Cerebellar cortex (tissue), 1 donor: ENCODE results near the gene SMCHD1.

ENCODE experiments used
- DNase-seq: peaks from one replicate; pipeline ENCODE4 v3.0.0-alpha.2; 2015; ENCODE audit warnings: low spot score

SMCHD1 gene

GRCh38 chr18:2655178-2655953 lies at the start of gene SMCHD1:
SMCHD1 (plus strand) TSS chr18:2655726; CDS start chr18:2656076, 350 bp downstream.
- DNase-seq = peak; percentile 78

- no peak for DNase-seq
Observed at GRCh38 chr18:2606335-2606734, 49.2 kb upstream of the SMCHD1 start.

GRCh38 chr18:2609604-2610003 lies 45.9 kb upstream of the SMCHD1 start:
- no peak for DNase-seq

GRCh38 chr18:2610549-2610948 lies 45.0 kb upstream of the SMCHD1 start:
- no peak for DNase-seq

- DNase-seq = no peak
Observed at GRCh38 chr18:2612996-2613395, 42.5 kb upstream of the SMCHD1 start.

GRCh38 chr18:2617401-2617998 lies 38.0 kb upstream of the SMCHD1 start:
- no peak for DNase-seq

DNA sequence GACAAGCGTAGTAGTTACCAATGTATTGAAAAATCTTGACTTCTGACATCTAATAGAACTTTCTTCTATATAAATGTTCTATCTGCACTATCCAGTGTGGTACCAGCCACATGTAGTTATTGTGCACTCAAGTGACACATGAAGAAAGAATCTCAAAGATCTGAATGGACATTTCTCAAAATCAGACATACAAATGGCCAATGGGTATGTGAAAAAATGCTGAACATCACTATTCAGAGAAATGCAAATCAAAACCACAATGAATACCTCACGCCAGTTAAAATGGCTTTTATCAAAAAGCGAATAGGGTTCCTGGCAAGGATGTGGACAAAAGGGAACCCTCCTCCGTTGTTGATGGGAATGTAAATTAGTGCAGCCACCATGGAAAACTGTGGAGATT lies 37.5 kb upstream of the SMCHD1 start:
- no peak for DNase-seq

DNA sequence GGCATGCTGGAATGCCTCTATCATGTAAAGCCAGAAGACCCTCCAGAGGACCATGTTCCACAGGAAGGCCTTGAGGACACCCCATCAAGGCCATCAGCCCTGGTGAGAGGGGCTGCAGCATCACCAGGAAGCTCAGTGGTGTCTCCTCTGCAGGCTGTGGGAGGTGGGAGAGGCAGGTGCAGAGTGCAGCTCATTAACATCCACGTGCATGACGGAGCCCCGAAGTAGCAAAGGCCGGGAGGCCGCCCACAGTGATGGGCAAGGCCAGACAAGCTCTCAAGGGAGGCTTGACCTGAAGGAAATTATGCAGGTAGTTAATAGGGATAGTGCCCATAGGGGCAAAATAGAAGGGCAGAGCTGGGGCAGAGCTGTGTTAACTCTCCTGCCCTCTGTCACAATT lies 30.3 kb upstream of the SMCHD1 start:
- no peak for DNase-seq

DNA sequence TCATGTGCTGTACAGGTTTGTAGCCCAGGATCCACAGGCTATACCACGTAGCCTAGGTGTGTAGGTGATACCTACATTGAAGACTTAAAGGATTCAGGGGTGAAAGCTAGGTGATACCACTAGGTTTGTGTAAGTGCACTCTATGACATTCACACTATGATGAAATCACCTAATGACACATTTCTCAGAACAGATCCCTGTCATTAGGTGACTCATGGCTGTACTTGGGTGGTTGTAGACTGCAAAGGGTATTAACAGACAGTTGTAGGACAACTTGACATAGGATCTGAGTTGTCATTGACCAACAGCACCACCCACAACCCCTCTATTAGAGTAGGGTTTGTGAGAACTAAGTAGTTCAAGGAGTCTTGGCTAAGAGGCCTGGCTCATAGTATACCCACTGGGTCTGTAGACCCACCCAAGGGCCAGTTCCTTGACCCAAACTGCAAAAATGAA lies 27.7 kb upstream of the SMCHD1 start:
- DNase-seq = no peak

DNA sequence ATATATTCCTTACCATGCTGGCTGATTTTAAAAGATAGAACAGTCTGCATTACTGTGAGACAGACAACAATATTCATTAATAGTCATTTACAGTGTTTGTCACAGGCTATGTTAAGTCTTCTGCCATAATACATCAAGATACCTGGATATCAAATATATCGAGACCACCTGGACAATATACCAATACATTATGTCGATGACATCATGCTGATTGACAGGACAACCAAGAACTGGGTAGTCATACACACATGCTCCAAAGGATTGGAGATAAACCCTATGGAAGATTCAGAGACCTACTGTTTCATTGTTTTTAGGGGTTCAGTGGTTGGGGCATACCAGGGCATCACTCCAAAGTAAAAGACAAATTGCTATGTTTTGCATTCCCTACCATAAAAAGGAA lies 26.5 kb upstream of the SMCHD1 start:
- no peak for DNase-seq

DNA sequence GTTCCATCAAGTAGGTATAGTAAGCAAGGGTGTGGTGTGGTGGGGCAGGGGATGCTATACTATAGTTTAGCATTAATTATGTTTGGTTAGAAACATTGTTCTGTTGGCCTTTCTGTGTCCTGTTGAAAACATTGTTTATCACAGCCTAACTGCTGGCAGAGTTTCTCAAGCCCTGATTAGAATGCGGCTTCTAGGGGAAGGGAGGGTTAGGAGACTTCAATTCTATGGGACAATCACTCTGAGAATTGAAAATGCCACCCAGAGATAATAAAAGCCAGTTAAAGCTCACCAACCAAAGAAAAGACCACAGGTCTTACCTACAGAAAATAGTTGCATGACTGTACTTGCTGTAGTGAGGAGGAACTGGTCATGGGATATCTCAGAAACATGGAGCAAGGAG lies 19.9 kb upstream of the SMCHD1 start:
- DNase-seq = no peak

DNA sequence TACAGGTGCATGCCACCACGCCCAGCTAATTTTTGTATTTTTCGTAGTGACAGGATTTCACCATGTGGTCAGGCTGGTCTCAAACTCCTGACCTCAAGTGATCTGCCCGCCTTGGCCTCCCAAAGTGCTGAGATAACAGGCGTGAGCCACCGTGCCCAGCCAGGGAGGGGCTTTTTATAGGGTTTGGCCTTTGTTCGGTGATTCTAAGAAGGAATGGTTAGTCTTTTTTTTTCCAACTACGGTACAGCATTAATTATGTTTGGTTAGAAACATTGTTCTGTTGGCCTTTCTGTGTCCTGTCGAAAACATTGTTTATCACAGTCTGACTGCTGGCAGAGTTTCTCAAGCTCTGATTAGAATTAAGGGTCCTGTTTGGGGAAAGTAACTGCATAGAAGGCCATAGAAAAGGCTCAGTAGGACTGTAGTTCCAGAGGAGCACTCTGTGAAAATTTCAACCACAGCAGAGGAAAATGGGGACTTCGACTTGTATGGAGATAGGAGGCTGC lies 19.3 kb upstream of the SMCHD1 start:
- no peak for DNase-seq

GRCh38 chr18:2641638-2642037 lies 13.9 kb upstream of the SMCHD1 start:
- DNase-seq = no peak

GRCh38 chr18:2642771-2643170 lies 12.8 kb upstream of the SMCHD1 start:
- no peak for DNase-seq

DNA sequence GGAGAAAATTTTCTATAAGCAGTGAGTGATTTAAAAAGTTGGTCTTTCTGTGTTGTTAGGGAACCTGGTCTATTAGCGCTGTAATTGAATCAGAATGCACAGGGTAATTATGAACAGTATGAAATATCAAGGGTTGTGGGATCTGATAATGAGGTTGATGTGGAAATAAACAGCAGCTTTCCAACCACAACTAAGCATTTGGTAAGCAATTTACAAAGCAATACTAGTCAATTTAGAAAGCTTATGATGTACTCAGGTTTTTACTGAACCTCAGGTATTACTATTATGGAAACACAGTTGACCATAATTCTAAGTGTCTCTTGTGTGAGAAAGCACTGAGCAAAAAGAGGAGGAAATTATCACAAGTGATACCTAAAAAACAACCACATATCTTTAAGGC lies 11.0 kb upstream of the SMCHD1 start:
- no peak for DNase-seq

DNA sequence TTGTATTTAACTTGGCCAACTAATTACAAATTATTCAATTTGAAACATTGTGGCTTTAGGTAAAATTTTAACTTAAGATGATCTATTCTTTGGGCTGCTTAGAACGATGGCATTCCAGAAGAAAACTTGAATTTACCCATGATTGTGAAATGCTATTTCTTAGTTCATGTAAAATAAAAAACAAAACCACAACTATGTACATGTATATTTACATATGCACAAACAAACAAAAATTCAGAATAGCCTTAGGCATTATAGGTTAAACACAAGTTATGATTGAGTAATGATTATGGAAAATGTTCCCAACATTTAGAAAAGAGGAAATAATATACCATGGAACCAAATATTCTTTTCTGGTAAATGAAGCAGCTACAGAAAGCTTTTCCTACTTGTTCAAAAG lies 3.5 kb upstream of the SMCHD1 start:
- no peak for DNase-seq

GRCh38 chr18:2653467-2653866 lies 2.1 kb upstream of the SMCHD1 start:
- no peak for DNase-seq

GRCh38 chr18:2654169-2654927 lies 1.2 kb upstream of the SMCHD1 start:
- peak; percentile 29 for DNase-seq

- DNase-seq = no peak
Observed at GRCh38 chr18:2654928-2655177, 673 bp upstream of the SMCHD1 start.

DNA sequence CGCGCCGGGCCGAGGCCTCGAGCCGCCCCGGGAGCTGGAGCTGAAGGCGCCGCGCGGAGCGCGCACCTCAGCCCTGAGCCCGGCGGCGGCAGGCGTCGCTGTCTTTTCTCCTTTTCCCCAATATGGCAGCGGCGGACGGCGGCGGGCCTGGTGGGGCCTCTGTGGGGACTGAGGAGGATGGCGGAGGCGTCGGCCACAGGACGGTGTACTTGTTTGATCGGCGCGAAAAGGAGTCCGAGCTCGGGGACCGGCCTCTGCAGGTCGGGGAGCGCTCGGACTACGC lies 369 bp downstream of the SMCHD1 start:
- DNase-seq = no peak

DNA sequence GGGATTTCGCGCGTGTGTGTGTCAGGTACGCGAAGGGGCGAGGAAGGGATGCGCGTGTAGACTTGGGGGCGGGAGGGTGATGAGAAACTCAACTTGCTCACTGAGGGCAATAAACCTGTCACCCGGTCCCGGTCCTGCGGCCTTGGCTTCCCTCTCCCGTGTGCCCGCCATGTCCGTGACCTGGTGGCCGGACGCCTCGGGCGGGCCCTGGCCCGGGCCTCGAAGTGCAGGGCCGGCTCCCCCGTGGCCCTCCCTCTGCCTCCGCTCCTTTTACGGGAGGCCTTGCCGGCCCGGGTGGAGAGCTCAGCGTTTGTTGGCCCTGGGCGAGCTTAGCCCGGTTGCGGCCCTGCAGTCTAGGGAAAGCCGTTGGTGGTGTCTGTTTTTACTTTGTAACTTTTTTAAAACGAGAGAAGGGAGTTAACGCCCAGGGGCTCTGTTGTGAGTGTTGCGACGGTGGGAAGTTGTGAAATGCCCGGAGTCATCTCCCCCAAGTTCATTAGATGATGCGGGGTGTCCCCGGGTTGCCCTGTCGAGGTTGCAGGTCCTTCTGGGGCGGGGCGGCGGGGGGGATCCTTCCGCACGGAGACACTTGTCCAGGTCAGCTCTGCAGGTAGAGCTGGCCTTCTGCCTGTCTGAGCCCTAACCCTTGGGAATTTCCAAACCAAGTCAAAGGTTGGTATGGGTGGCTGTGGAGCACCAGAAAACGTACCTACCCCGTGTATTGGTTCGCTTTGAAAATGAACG lies 883 bp downstream of the SMCHD1 start:
- peak; percentile 17 for DNase-seq

DNA sequence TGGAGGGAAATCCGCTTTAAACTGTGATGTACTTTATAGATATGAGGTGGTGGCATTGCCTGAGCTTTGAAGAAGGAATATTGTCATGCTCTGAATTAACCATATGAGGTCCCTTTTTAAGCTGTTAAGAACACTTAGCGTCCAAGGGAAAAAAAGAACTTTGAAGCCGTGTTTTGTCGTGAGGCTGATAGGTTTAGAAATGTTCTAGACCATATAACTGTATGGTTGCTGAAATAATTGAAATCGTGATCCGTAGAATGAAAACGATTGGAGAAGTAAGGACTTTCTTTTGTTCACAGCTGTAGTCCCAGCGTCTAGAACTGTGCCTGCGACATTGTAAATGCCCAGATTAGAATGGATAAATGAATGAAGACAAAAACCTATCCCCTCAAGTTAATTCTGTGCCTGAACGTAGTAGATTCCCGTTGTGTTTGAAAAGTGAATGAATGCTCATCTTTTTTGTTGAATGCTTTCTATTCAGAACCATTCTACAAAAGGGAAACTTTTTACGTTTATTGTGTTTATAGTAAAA lies 1.5 kb downstream of the SMCHD1 start:
- DNase-seq = no peak
